HFF-Myc (cell line): ENCODE results near the gene GNAI1.

Experiments
- DNase-seq: peaks from one replicate; pipeline ENCODE4 v3.0.0-alpha.2; 2011; ENCODE audit warnings: low read depth; ENCODE audit errors: extremely low read depth
- H3K4me3 ChIP-seq: replicated peaks from 2 replicates; pipeline ENCODE4 v1.5.1; 2011; ENCODE audit warnings: low read depth, mild to moderate bottlenecking, control low read depth, low read length
- CTCF ChIP-seq: IDR thresholded peaks from 2 replicates; pipeline ENCODE4 v1.5.1; 2012; ENCODE audit warnings: mild to moderate bottlenecking, low read depth, low read length, control low read depth; ENCODE audit errors: missing control alignments

GNAI1 gene

GRCh38 chr7:80226629-80227028 lies 92.0 kb downstream of the GNAI1 start:
- H3K4me3 ChIP-seq, result no peak overlapping the region
- DNase-seq, result no peak
- no peak for TF ChIP-seq CTCF

GRCh38 chr7:80230327-80230726 lies 95.7 kb downstream of the GNAI1 start:
- no peak for TF ChIP-seq CTCF
- DNase-seq, result no peak
- no peak overlapping the region for H3K4me3 ChIP-seq

- no peak for TF ChIP-seq CTCF
- no peak for DNase-seq
- no peak overlapping the region for H3K4me3 ChIP-seq
Observed at GRCh38 chr7:80231707-80232106, 97.1 kb downstream of the GNAI1 start.

DNA sequence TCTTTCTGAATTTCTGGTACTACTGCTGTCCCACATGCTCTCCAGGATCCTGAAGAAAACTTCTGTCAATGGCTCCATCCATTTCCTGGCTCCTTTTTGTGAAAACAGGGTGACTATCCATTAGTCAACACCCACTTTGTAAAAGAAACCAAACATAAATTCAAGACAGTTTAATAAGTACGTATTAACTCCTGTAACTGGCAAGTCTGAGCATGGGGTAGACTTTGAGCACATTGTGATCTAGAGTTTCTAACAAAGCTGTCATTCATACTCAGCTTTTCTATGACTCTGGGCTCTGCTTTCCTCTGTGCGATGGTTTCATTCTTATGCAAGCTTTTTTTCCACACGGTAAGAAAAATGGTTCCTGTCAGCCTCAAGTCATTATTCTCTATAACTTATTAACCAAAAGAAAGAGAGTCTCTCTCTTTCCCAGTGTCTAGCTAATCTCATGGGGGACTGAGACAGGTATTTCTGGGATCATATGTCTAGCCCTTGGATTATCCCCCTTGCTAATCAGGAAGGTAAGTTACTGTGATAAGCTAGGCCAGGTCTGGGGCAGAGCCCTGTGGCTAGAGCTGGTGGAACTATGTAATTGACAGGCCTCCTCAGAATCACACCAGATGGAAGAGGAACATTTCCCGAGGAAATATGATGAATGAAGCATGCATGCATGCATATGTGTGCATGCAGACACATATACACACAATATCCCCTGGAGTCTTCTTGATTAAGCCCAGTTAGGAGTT lies 98.5 kb downstream of the GNAI1 start:
- DNase-seq, result no peak
- TF ChIP-seq CTCF, result no peak

GRCh38 chr7:80235334-80235733 lies 100.7 kb downstream of the GNAI1 start:
- no peak overlapping the region for H3K4me3 ChIP-seq

More for the DNA sequence above, 98.5 kb downstream of the GNAI1 start:
- no peak overlapping the region for H3K4me3 ChIP-seq

GRCh38 chr7:80236681-80237080 lies 102.0 kb downstream of the GNAI1 start:
- no peak for DNase-seq
- no peak overlapping the region for H3K4me3 ChIP-seq
- no peak for TF ChIP-seq CTCF

More at GRCh38 chr7:80235334-80235733, 100.7 kb downstream of the GNAI1 start:
- no peak for DNase-seq
- TF ChIP-seq CTCF, result no peak
